Measurements from ENCODE around the gene ALDH1A1.
"Not testable (repeated sequence)": the region's sequence is repeated elsewhere in the genome, so short reads cannot be mapped to it uniquely, and the experiment has no call there.

ALDH1A1 gene

DNA sequence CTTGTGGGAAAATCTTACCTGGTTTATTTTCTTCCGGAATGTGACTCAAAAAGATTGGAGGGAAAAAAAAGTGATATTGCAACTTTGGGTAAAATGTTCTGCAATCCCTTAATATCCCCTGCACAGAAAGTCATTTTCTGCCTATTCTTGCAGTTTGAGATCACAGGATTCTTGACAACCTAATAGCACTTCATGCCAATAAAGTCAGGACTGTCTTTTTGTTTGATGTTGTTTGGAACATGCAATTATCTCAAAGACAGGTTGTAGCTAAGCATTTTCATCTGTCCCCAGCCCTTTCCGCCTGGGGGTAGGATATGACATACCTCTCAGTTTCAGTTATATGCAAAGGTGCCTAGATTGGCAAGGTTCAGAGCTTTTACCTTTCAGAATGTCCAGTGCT lies 63.9 kb downstream of the ALDH1A1 start:
- DNase-seq, result no peak

DNA sequence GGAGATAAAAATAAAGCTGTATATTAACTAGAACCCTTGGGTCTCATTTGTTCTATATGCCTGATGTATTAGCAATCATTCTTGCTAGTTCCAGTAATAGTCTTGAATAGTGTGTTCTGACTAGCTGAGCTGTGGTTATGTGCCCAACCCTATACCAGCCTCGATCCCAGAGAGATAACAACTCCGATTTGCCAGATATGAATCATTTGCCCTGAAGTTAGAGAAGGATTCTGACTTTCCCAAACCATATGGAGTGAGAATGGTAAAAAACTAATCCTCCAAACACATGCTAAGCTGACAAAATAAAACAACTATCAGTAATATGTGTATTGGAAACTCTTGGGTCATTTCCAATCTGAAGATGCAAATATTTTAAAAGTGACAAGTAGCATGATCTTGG lies 64.8 kb downstream of the ALDH1A1 start:
- no peak for DNase-seq

DNA sequence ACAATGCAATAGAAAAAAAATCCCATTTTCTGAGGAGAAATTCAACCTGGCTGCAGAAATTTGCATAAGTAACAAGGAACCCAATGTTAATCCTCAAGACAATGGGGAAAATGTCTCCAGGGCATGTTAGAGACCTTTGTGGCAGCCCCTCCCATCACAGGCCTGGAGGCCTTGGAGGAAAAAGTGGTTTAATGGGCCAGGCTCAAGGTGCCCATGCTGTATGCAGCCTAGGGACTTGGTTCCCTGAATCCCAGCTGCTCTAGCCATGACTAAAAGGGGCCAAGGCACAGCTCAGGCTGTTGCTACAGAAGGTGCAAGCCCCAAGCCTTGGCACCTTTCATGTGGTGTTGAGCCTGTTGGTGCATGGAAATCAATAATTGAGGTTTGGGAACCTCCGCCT lies 66.5 kb downstream of the ALDH1A1 start:
- no peak for DNase-seq

DNA sequence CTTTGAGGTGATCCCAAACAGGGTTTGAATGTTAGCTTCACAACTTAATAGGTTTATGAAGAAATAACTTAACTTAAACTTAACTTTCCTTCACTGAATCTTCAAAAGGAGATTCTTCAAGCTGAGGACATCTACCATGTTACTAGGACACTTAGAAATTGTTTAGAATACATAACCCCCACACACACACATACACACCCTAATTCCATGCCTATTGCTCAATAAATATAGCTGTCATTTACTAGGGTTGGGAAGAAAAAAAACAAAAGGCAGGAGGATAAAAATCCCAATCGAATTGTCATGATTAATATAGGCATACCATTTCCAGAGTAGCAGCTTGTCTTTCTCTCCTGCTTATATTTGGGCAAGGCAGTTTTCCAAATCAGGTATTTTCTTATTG lies 68.3 kb downstream of the ALDH1A1 start:
- no peak for DNase-seq

DNA sequence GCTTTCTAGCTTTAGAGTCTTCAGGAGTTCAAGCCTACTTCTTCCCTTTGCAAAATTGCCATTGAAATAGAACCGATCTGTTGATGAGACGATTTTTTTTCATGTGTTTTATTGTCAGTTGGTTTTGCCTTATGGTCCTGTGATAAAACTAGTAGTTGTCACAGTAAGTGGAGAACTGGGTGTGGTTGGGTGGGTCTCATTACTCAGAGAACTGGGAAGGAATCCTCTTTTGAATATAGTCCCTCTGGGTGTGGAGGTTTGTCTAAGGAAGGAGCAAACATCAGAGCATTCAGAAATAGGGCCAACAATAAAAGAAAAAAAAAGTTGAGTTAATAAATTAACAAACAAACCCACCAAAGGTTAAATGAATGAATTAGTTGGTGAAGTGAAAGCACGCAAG lies 69.0 kb downstream of the ALDH1A1 start:
- DNase-seq, result no peak

DNA sequence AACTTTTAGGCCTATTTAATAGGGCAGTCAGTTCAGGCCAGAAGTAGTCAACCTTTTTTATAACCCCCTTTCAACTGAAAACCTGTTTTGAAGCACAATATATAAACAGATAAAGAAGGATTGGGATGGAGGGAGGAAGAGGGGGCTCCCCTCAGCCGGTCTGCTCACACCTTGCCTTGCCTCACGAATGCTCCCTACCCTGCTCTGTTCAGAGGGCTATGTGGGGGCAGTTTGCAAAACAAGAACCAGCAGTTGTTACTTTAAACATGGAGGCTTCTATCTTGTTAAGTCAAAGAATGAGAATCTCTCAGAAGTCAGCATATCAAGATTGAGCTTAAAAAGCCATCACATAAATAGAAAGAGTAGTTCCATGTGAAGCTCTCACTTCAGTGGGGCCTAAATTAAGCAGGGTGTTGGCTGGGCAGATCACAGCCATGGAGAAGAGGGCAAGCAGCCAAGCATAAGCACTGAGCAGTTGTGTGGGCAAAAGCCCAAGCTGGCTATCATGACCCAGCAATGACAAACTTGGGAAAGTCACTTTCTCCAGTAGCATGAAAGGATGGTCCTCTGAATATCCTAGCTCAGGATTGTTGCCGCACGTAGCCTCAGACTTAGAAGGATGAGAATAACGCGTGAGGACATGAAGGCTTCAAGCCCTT lies 70.6 kb downstream of the ALDH1A1 start:
- no peak for DNase-seq

DNA sequence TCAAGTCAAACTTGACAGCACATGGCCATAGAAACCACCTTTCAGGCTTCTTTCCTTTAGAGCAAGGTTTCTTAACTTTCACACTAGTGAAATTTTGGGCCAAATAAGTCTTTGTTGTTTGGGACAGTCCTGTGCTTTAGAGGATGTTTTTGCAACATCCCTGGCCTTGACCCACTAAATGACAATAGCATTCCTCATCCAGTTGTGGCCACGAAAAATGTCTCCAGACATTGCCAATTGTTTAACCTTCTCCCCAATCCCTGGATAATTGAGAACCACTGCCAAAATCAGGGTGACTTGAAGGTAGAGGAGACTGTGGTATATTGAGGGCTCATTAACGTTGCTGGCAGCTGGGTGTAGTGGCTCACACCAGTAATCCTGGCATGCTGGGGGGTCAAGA lies 72.0 kb downstream of the ALDH1A1 start:
- no peak for DNase-seq

DNA sequence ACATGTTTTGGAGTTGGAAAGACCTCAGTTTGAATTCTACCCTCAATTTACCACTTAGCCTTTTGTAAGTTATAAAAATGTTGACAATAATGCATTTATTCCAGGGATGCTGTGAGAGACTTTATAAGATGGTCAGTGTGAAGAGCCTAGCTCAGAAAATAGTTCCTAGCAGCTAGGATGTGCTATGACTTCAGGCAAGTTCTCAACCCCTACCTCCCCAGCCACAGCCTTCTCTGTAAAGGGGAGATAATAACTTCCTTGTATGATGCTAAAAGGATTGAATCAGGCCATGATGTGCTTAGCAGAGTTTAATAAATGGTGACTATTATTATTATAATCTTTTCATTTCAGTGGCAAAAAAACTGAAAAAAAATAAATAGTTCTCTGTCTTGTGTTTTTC lies 77.6 kb downstream of the ALDH1A1 start:
- DNase-seq, result no peak

DNA sequence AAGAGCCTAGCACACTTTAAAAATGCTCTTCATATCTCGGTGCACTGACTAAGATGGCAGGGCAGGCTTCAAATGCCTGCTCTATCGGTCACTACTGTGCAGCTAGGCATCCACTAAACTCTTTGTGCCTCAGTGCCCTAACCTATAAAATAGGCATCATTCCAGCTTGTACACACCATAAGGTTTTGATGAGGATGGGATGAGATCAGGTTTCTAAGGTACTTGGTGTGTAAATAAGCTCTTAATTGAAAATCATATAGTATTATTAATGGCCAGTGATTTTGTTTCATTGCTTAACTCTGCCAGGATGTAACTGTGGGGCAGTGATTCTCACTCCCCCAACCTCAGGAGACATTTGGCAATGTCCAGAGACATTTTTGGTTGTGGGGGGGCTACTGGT lies 78.5 kb downstream of the ALDH1A1 start:
- DNase-seq, result no peak

DNA sequence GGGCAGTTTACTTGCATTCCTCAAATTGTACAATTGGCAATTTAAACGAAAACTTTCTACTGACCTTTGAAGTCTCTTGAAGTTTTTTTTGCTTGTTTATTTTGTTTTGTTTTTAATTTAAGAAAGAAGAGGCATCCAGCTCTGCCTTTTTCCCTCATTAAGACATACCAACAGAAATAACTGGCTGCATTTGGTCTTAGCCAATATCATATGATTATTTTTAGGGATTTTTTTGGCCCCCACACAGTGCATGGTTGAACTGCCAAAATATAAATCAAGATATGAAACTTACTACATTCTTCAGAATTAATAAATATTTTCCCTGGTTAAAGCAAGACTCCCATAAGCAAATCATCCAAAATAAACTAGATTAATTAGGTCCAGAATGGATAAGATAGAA lies 79.4 kb downstream of the ALDH1A1 start:
- DNase-seq, result no peak

DNA sequence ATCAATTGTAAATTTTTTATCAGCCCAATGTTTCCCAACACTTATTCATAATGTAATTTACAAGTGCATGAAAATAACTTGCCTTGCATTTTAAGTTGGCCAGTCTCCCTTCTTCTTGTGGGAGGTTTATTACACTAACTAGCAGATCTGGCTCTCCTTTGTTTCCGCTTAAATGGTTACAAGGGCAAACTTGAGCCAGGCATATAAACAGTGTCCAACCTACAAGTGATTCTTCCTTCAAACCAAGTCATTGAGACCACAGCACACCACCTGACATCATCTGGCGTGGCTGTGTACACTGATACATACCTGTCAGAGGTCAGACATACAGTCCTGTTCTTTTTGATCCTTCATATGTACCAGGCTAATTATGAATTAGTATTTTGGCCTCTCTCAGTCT lies 80.1 kb downstream of the ALDH1A1 start:
- DNase-seq, result no peak

DNA sequence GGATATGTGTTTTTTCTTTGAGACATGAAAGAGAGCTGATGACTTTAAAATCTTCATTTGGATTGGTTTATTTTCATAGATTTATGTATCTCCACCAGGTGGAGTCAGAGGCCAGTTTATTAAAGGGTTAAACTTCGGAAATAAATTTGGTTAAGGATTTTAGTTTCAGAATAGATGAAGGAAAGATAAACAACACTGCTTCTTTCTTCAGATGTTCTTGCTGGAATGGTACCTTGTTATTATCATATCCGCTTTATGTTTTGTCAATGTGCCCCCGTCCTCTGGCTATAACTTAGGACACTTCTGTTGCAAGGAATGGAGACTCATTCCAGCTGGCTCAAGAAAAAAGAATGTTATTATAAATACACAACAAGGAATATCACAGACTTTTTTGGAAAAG lies 81.2 kb downstream of the ALDH1A1 start:
- no peak for DNase-seq

DNA sequence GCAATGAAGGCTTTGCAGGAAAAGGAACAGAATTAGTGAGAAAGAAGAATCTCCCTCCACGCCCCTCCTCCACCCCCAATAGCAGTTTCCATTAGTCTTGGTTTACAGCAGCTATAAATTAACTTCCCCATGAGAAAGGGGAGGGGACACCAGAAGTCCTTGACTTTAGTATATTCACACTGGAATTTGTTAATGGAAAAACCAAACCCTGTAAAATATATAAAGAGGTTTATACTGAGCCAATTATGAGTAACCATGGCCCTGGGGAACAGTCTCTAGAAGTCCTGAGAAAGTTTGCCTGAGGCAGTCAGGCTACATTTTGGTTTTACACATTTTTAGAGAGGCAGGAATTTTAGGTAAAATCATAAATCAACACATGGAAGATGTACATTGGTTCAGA lies 88.5 kb downstream of the ALDH1A1 start:
- DNase-seq, result no peak

DNA sequence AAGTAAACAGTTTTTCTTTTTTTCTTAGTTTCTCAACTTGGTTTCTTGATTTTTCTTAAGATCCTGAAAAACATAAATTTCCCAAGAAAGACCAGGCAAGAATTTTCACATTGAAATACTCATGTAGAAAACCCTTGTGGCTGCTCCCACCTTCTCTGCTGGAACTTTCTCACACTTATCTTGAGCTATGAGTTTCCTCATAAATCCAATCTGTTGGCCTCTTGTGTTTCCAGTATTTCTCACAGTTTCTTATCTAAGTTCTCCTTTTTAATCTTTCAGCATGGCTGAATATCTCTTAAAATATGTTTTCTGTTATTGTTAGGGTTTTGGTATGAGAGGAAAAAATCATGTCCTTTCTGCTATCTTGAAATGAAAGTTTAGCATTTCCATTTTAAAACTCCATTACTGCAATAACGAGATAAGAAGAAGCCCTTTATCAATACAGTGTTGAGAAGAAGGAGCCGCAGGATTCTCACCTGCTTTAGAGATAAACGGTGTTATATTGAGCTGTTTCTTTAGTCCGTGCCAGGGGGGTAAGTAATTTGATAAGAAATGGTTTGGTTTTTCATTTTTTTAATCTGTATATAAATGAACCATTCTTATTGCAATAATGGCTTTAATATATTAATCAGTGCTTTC lies 89.3 kb downstream of the ALDH1A1 start:
- DNase-seq, result no peak

DNA sequence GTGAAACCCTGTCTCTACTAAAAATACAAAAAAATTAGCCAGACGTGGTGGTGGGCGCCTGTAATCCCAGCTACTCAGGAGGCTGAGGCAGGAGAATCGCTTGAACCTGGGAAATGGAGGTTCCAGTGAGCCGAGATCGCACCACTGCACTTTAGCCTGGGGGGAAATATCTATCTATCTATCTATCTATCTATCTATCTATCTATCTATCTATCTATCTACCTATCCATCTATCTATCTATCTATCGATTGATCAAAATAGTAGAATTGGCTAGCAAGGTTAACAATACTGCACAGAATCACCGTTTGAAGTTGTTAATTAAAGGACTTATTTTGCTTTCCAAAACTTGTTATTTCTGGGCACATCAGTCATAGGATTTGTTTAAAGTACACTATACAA lies 90.1 kb downstream of the ALDH1A1 start:
- not testable (repeated sequence) for DNase-seq

DNA sequence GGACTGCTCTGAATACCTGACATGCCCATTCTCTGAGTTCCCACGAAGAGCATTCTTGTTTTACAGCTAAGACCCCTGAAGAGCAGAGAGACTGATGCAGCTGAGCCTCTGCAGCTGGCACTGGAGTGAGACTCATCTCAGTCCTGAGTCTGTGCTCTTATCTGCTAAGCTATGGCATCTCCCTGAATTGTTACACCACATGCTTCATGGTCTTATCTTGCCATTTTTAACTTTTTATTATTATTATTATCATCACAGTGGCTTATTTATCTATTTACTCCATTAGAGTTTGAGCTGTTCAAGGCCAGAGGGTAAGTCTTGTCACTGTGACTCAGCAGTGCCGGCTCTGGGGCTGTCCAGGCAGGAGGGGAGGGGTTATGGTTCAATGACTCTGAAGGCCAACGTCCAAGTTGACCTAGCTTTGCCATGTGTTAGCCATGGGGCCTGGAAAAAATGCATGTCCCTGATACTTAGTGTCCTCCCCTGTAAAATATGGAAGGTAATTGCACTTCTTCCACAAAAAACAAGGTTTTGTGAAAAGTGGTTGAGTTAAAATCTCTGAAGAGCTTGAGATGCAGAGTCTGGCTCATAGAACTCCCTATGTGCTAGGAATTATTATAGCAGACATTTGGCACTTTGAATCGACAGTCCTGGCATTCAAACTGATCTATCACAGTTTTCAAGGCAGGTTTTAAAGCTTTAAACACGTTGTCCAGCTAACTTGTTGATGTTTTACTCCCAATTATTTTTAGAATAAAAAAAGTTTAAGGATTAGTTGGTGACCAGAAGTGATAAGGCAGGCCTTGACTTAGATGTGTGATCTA lies 94.6 kb downstream of the ALDH1A1 start:
- DNase-seq, result no peak

DNA sequence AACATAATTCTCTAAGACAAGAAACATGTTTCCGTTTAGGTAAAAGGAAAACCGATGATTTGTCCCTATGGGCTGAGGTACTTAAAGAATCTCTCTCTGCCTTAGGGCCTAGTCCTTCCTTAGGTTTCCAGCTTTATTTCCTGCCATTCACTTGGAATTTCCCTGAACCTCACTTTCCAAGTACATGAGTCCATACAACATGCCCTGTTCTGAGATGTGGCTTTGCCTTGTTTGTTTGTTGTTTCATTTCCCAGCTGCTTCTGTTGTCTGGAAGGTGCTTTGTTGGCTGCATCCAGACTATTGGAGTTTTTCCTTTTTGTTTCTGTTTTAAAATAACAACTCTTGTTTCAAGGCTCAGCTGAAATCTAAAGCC lies 95.2 kb downstream of the ALDH1A1 start:
- no peak for DNase-seq

DNA sequence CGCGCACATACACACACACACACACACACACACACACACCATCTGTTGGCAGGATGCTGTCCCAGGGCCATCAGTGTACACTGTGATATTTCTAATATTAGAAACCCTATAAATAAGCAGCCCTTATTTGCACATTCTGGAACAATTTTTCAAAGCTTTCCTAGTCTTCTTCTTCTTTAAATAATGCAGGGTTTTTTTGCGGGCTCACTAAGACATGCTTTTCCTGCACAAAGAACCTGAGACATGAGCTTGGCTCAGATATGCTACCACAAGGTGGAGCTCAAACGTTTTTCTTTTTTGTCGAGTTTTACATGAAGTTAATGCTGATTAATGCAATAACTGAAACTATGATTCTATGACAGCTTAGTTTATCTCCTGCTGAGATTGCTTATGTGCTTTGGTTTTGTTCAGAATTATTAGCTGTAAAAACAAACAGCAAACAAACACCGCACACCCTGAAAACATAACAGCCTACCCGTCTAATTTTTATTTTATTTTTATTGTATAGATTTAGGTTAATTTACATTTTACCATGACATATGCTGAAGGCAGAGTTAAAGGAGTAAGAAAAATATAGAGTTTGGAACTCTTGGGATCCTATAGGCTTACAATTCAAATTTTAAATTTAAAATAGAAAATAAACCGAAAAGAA lies 95.8 kb downstream of the ALDH1A1 start:
- peak; percentile 48 to 54 for DNase-seq

DNA sequence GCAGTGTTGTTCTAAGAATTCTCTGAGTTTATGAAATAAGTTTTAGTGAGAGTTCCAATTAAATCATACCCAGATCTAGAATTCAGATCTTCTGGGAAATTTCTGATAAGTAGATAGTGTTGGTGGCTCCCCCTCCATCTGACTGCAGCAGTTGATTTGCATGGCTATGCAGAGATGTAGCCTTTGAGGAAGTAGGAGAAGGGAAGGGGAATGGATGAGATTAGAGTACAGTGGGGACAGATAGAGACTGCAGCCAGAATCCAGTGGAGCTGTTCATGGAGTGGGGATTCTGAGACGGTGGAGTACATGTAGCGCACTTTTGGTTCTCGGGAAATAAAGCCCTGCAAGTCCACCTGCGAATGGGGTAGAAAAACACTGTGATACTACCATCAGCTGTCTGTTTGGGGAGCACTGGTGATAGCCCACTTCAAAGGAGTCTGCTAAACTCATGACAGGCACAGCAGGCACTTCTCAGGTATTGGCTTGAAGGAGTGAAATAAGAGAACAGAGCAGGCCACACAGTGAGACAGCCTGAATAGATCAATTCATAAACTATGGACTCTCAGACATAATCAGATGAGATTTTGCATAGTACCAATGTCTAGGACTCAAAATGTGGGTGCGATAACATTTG lies 96.8 kb downstream of the ALDH1A1 start:
- DNase-seq, result no peak

DNA sequence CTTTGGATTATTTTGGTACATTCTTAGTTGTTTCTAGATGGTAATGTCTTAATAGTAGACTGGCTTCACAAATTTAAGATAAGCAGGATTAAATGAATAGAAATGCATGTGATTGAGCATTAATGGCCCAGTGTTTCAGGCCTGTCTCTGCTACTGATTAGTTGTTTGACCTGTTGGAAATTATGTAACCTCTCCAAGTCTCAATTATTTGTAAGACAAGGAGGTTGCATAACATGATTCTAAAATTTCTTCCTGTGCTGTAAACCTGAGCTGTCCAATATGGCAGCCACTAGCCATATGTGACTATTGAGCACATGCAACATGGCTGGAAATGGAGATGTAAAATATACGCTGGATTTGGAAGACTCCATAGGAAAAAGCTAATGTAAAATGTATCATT lies 97.5 kb downstream of the ALDH1A1 start:
- DNase-seq, result peak in 1 of 2 experiments; percentile 31
